ENCODE data around the gene CCR6. TPM values are rescaled to one million over a fixed set of nuclear protein-coding genes. Genes with fewer than 3 reads are reported as not detected.

Gene CCR6
- total RNA-seq, 4 donors from 2014 or later: not detected

DNA sequence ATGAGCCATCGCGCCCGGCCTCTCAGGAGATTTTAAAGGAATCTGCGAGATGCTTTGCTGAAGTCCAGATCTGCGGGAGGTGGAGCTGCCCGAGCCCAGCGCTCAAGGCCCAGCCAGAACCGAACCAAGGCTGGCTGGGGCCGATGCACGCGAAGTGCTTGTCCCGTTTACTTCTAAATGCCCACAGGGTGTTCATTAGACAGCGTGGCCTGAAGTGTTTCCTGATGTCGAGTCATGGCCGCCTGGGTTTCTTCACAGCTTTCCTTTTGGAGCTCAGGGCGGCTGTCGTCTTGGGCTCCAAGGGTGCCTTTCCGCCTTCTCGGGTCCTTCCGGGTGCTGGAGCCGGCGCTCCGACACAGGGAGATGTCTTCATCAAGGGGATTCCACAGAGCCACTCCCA, 25.1 kb upstream of the CCR6 start:
- no peak overlapping the region for H3K4me3 ChIP-seq
- H3K4me1 ChIP-seq: peaks cover 0 to 21% (median 3%) of the 10 kb centered on the region in 4 donors
- no peaks in the 10 kb centered on the region for H3K36me3 ChIP-seq
- no peak for TF ChIP-seq EP300 (IDR thresholded peaks at IDR 0.05)
- TF ChIP-seq, protein P1, sequence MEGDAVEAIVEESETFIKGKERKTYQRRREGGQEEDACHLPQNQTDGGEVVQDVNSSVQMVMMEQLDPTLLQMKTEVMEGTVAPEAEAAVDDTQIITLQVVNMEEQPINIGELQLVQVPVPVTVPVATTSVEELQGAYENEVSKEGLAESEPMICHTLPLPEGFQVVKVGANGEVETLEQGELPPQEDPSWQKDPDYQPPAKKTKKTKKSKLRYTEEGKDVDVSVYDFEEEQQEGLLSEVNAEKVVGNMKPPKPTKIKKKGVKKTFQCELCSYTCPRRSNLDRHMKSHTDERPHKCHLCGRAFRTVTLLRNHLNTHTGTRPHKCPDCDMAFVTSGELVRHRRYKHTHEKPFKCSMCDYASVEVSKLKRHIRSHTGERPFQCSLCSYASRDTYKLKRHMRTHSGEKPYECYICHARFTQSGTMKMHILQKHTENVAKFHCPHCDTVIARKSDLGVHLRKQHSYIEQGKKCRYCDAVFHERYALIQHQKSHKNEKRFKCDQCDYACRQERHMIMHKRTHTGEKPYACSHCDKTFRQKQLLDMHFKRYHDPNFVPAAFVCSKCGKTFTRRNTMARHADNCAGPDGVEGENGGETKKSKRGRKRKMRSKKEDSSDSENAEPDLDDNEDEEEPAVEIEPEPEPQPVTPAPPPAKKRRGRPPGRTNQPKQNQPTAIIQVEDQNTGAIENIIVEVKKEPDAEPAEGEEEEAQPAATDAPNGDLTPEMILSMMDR (IDR thresholded peaks at IDR 0.05): no peak
- no peak for TF ChIP-seq POLR2A (IDR thresholded peaks at IDR 0.05)
- no peak for DNase-seq (ENCODE audit: low spot score in 2 of 2)
- WGBS, 2 donors: 94 to 95% methylated on average over 23 of the region's 23 CpGs
- H3K27ac ChIP-seq: no peak overlapping the region
- no peaks in the 10 kb centered on the region for H3K9me3 ChIP-seq
- no peaks in the 10 kb centered on the region for H3K27me3 ChIP-seq

DNA sequence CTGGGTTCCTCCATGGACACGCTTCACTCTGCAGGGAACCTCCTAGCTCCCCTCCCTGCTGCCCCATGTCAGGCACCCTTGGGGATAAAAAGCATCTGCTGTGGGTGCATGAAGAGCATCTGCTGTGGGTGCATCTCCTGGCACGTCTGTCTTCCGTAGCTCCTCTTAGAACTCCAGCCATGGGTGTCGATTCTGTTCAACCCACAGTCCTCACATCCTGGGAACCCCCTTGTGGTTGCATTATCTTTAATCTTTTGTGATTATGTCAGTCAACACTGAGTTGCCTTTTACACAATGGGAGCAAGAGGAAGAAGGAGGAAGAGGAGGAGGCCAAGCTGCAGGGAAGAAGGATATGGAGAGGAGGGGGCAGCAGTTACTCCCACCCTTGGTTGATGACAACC, 24.1 kb upstream of the CCR6 start:
- no peaks in the 10 kb centered on the region for H3K27me3 ChIP-seq
- 86 to 87% methylated on average over 4 of the region's 4 CpGs for WGBS, 2 donors
- H3K4me3 ChIP-seq: no peak overlapping the region
- peaks cover 0 to 15% (median 3%) of the 10 kb centered on the region in 4 donors for H3K4me1 ChIP-seq
- DNase-seq (ENCODE audit: low spot score in 2 of 2): no peak
- H3K36me3 ChIP-seq: no peaks in the 10 kb centered on the region
- no peaks in the 10 kb centered on the region for H3K9me3 ChIP-seq
- no peak for TF ChIP-seq EP300 (IDR thresholded peaks at IDR 0.05)
- TF ChIP-seq, protein P1 (IDR thresholded peaks at IDR 0.05): no peak
- TF ChIP-seq POLR2A (IDR thresholded peaks at IDR 0.05): no peak
- no peak overlapping the region for H3K27ac ChIP-seq

DNA sequence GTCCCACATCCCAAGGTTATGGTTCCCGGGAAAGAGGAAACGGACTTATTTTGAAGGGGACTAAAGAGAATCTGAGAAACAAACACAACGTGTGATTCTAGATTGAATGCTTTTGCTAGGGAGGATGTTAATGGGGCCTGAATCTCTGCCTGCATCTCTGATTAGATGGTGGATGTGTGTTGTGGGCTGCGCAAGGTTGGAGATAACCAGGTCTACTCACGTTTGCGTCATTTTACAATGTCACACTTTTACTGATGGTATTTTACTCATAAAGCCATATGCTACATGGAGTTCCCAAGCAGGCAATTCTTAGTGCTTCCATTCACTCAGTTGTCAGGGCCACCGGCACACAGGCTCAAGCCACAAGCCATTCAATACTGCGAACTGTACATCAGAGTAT, 23.2 kb upstream of the CCR6 start:
- no peaks in the 10 kb centered on the region for H3K27me3 ChIP-seq
- H3K36me3 ChIP-seq: no peaks in the 10 kb centered on the region
- TF ChIP-seq, protein P1 (IDR thresholded peaks at IDR 0.05): no peak
- H3K4me3 ChIP-seq: no peak overlapping the region
- H3K27ac ChIP-seq: no peak overlapping the region
- peaks cover 0 to 7% (median 3%) of the 10 kb centered on the region in 4 donors for H3K4me1 ChIP-seq
- H3K9me3 ChIP-seq: no peaks in the 10 kb centered on the region
- 91 to 92% methylated on average over 8 of the region's 8 CpGs for WGBS, 2 donors
- no peak for DNase-seq (ENCODE audit: low spot score in 2 of 2)

DNA sequence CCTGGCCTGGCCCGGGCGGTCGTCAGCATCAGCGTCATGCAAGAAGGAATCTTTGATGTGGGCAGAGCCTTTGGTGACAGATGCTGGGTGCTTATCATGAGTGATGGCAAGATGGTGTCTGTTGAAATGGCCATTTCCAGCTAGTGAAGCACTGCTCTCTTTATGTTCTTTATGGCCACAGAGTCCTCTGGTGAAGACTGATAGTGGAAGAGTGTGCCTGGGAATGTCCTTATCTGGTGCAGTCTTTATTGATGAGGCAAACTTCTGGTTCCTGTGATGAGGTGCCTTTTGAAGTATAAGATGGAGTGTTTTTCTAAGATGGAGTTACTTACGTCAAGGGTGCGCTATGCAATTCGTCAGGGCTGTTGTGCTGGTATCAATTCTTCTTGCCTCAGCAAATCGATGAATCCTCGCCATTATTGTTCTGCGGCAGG, 22.6 kb upstream of the CCR6 start:
- TF ChIP-seq EP300 (IDR thresholded peaks at IDR 0.05) (no peak), POLR2A (IDR thresholded peaks at IDR 0.05) (no peak)
- TF ChIP-seq, protein P1 (IDR thresholded peaks at IDR 0.05): no peak
- DNase-seq (ENCODE audit: low spot score in 2 of 2): no peak
- WGBS, 2 donors: 86 to 89% methylated on average over 10 of the region's 10 CpGs
- no peak overlapping the region for H3K4me3 ChIP-seq
- no peaks in the 10 kb centered on the region for H3K9me3 ChIP-seq
- H3K27ac ChIP-seq: no peak overlapping the region
- no peaks in the 10 kb centered on the region for H3K36me3 ChIP-seq
- H3K4me1 ChIP-seq: peaks cover 0 to 5% (median 1%) of the 10 kb centered on the region in 4 donors
- H3K27me3 ChIP-seq: no peaks in the 10 kb centered on the region

DNA sequence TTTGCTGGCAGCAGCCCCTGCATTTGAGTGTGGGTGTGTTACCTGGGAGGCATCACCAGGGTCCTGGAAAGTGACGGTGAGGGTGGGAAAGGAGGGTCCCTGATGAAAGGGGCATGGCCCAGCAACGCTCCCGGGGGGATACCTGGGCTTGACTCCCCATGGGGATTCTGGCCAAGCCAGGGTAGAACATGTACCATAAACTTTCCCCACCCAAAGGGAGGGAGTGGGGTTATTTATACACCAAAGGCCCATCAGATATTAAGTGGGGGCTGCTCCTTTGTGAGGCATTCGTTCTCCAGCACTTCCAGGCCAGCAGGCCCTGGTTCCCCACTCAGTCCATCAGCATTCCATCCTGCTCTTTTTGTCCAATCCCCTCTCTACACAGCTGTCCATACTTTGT, 20.6 kb upstream of the CCR6 start:
- no peak for TF ChIP-seq EP300 (IDR thresholded peaks at IDR 0.05)
- TF ChIP-seq, protein P1 (IDR thresholded peaks at IDR 0.05): no peak
- TF ChIP-seq POLR2A (IDR thresholded peaks at IDR 0.05): no peak
- no peaks in the 10 kb centered on the region for H3K36me3 ChIP-seq
- no peaks in the 10 kb centered on the region for H3K9me3 ChIP-seq
- H3K4me1 ChIP-seq: no peaks in the 10 kb centered on the region
- no peak overlapping the region for H3K4me3 ChIP-seq
- no peaks in the 10 kb centered on the region for H3K27me3 ChIP-seq
- H3K27ac ChIP-seq: no peak overlapping the region
- DNase-seq (ENCODE audit: low spot score in 2 of 2): no peak
- WGBS, 2 donors: 73 to 94% methylated on average over 4 of the region's 4 CpGs

Measured in tibial nerve (tissue), 4 donors.